PC-9 (cell line): ENCODE measurements around the gene MED16. TPM values are rescaled to one million over a fixed set of nuclear protein-coding genes. Genes with fewer than 3 reads are reported as not detected.

Experiments used
- BruUV-seq: library from RNA; stranded (reverse); fragments of 400-500 nt; replicated peaks from 2 replicates; lab custom pipeline; 2021; lab: Mats Ljungman, UMichigan
- CTCF ChIA-PET: fragments of 300-600 bp; sonication (Branson Sonifier 250); formaldehyde crosslinking; loops from one replicate; lab custom pipeline; 2022; ENCODE audit warnings: antibody characterized with exemption; lab: Charles Lee
- POLR2A ChIA-PET: fragments of 300-600 bp; sonication (Branson Sonifier 250); formaldehyde crosslinking; loops from one replicate; lab custom pipeline; 2022; ENCODE audit warnings: antibody characterized with exemption; ENCODE audit not compliant: unreplicated experiment; lab: Charles Lee
- DNase-seq, 2 experiments: peaks; one replicate each; pipeline versions ENCODE4 v3.0.0 to v3.0.0-alpha.2; 2015 to 2022; ENCODE audit warnings: mixed read lengths in 1 of 2
- H2AFZ ChIP-seq: fragments of 200-600 bp; sonication (generic); 2 replicates; pipeline ENCODE4 v1.8.1; 2017; ENCODE audit warnings: antibody characterized with exemption
- H3F3A ChIP-seq: fragments of 200-600 bp; sonication (generic); 2 replicates; pipeline ENCODE4 v1.8.1; 2017; ENCODE audit warnings: antibody characterized with exemption, mild to moderate bottlenecking, low read depth; ENCODE audit not compliant: insufficient read depth
- H3K27ac ChIP-seq: fragments of 200-600 bp; sonication (generic); 2 replicates; pipeline ENCODE4 v1.6.1; 2016; ENCODE audit warnings: mixed run types
- H3K27me3 ChIP-seq: fragments of 200-600 bp; sonication (generic); 2 replicates; pipeline ENCODE4 v1.6.1; 2016; ENCODE audit warnings: low read depth, mixed run types; ENCODE audit not compliant: insufficient read depth
- H3K36me3 ChIP-seq: fragments of 200-600 bp; sonication (generic); 2 replicates; pipeline ENCODE4 v1.6.1; 2016; ENCODE audit warnings: low read depth, mixed run types
- H3K4me1 ChIP-seq: fragments of 200-600 bp; sonication (generic); replicated peaks from 2 replicates; pipeline ENCODE4 v1.6.1; 2016; ENCODE audit warnings: mixed run types; ENCODE audit not compliant: insufficient read depth
- H3K4me2 ChIP-seq: fragments of 200-600 bp; sonication (generic); 2 replicates; pipeline ENCODE4 v1.6.1; 2017; ENCODE audit warnings: mixed run types
- H3K4me3 ChIP-seq: fragments of 200-600 bp; sonication (generic); 2 replicates; pipeline ENCODE4 v1.6.1; 2016; ENCODE audit warnings: mixed run types
- H3K79me2 ChIP-seq: fragments of 200-600 bp; sonication (generic); 2 replicates; pipeline ENCODE4 v1.6.1; 2017; ENCODE audit warnings: low read depth, mixed run types
- H3K9me2 ChIP-seq: fragments of 200-600 bp; sonication (generic); 2 replicates; pipeline ENCODE4 v1.8.1; 2017; ENCODE audit warnings: mild to moderate bottlenecking; ENCODE audit not compliant: insufficient read depth
- H3K9me3 ChIP-seq: fragments of 200-600 bp; sonication (generic); 2 replicates; pipeline ENCODE4 v1.8.1; 2016; ENCODE audit warnings: low read depth; ENCODE audit not compliant: insufficient read depth
- H4K20me1 ChIP-seq: fragments of 200-600 bp; sonication (generic); 2 replicates; pipeline ENCODE4 v1.8.1; 2017; ENCODE audit not compliant: insufficient read depth
- CTCF ChIP-seq: fragments of 200-600 bp; sonication (generic); conservative IDR thresholded peaks from 2 replicates; pipeline ENCODE4 v1.6.1; 2017; ENCODE audit warnings: mixed run types, antibody characterized with exemption, mild to moderate bottlenecking, moderate library complexity
- EZH2 ChIP-seq: fragments of 200-600 bp; sonication (generic); IDR thresholded peaks from 2 replicates; pipeline ENCODE4 v1.8.0; 2017; ENCODE audit warnings: antibody characterized with exemption, low read depth
- intact Hi-C: fragments of 100-400 bp; cut with micrococcal nuclease; formaldehyde crosslinking; loops from one replicate; pipeline ENCODE4 v1.10.0; 2022; ENCODE audit not compliant: unreplicated experiment
- total RNA-seq: library from RNA; stranded (reverse); gene quantifications from 2 replicates; pipeline ENCODE4 v1.2.3, GENCODE V29; 2021

MED16 gene
- total RNA-seq, 1 experiment from 2014 or later, result 54.7 TPM

- Histone ChIP-seq H2AFZ (no peak overlapping the region), H4K20me1 (no peaks in the 10 kb centered on the region), H3K4me1 (0 out of 2 replicates have a peak, but pooled peaks cover 4% of the 10 kb centered on the region), H3K9me3 (no peaks in the 10 kb centered on the region), H3K4me3 (no peak overlapping the region), H3F3A (peaks cover 21% of the 10 kb centered on the region; the same call in 1 of the 2 replicates), H3K27ac (no peak overlapping the region), H3K79me2 (peaks cover 6% of the 10 kb centered on the region; the same call in 1 of the 2 replicates), H3K9me2 (no peaks in the 10 kb centered on the region), H3K4me2 (no peak overlapping the region), H3K36me3 (no peaks in the 10 kb centered on the region), H3K27me3 (peaks cover 21% of the 10 kb centered on the region)
- DNase-seq, result no peak
- no TSS peak for BruUV-seq
- intact Hi-C loops, result loop anchor here (2.0 kb wide), 1 partner anchor 60 kb away; no protein-coding TSS in a partner anchor
- ChIA-PET CTCF (no interaction called here), POLR2A (no interaction called here)
- TF ChIP-seq CTCF (no peak), EZH2 (no peak)
Observed at GRCh38 chr19:916645-917322, 23.8 kb upstream of the MED16 start.

DNA sequence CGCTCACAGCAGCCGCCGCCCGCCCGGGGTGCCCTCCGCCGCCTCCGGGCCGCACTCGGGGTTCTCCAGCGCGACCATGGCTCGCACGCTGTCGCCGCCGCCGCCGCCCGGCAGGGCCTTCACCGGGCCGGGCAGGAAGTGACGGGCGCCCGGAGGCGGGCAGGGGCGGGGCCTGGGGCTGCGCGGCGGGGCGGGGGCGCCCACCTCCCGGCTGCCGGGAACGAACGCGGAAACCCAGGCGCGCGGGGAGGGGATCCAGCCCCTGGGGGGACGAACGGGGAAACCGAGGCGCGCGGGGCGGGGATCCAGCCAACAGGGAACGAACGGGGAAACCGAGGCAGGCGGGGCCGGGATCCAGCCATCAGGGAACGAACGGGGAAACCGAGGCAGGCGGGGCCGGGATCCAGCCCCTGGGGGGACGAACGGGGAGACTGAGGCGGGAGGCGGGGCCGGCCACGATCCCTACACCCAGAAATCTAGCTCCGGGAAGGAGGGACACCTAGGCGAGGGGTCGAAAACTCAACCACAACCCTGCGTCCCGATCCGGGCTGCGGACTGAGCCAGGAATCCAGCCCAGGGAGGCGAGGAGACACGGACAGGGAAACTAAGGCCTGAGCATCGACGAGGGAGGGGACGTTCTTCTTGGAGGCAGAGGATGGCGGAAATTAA is 20.2 kb upstream of the MED16 start, which contains the start of gene R3HDM4:
R3HDM4 (minus strand) TSS at position 140 of the 669 bp plus-strand sequence; CDS start at position 78, 62 bp downstream.
- DNase-seq, result peak in 1 of 2 experiments; percentile 70
- peak within 1 kb of the TSS; percentile 73 for H3K4me3 ChIP-seq
- H2AFZ ChIP-seq, result peak within 1 kb of the TSS; percentile 88
- no peaks in the 10 kb centered on the region for H3K9me3 ChIP-seq
- TF ChIP-seq CTCF (no peak), EZH2 (no peak)
- peaks cover 18% of the 10 kb centered on the region for H3K4me1 ChIP-seq
- peaks cover 33% of the 10 kb centered on the region for H3K79me2 ChIP-seq
- BruUV-seq, result TSS peak; percentile 32
- intact Hi-C loops, result no loop called here
- no peaks in the 10 kb centered on the region for H3K9me2 ChIP-seq
- peak within 1 kb of the TSS; percentile 87 for H3K4me2 ChIP-seq
- H4K20me1 ChIP-seq, result peaks cover under 1% of the 10 kb centered on the region; the same call in 1 of the 2 replicates
- H3K36me3 ChIP-seq, result no peaks in the 10 kb centered on the region
- peaks cover 42% of the 10 kb centered on the region; the same call in 1 of the 2 replicates for H3F3A ChIP-seq
- no peak within 1 kb of the TSS for H3K27ac ChIP-seq
- H3K27me3 ChIP-seq, result peaks cover 9% of the 10 kb centered on the region
- ChIA-PET POLR2A (no interaction called here), CTCF (interaction anchor here (0.6 kb wide), 1 partner anchor 143 kb away, joined by 4 read pairs; no protein-coding TSS in a partner anchor)

DNA sequence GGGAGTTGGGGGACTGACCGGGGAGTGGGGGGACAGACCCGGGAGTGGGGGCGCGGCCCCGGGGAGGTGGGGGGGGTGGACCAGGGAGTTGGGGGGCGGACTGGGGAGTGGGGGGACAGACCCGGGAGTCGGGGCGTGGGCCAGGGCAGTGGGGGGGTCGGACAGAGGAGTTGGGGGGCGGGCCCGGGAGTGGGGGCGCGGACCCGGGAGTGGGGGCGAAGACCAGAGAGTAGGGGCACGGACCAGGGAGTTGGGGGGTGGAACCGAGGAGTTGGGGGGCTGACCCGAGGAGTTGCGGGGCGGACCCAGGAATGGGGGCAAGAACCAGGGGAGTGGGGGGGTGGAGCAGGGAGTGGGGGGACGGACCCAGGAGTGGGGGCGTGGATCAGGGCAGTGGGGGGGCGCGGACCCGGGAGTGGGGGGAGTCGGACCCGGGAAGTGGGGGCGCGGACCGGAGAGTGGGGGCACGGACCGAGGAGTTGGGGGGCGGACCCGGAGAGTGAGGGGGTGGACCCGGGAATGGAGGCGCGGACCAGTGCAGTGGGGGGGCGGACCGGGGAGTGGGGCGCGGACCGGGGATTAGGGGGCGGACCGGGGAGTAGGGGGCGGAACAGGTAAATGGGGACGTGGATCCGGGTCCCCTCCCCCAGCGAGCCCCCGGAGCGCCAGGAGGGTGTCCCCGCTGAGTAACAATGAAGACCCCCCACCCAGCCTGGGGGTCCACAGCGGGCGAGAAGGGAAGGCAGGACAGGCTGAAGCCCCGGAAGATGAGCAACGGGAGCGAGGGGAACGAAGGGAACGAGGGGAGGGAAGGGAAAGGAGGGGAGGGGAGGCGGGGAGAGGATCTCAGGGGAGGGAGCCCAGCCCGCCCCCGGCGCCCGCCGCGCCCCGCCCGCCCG is 19.4 kb upstream of the MED16 start:
- Histone ChIP-seq H3K36me3 (no peaks in the 10 kb centered on the region), H3K4me3 (peak overlapping the region; percentile 73), H2AFZ (no peak overlapping the region), H3K4me2 (peak overlapping the region; percentile 66), H3K79me2 (peaks cover 40% of the 10 kb centered on the region), H3F3A (peaks cover 45% of the 10 kb centered on the region; the same call in 1 of the 2 replicates), H3K9me2 (no peaks in the 10 kb centered on the region), H3K9me3 (no peaks in the 10 kb centered on the region), H3K27me3 (peaks cover 1% of the 10 kb centered on the region; the same call in 1 of the 2 replicates), H3K4me1 (peaks cover 20% of the 10 kb centered on the region), H3K27ac (no peak overlapping the region), H4K20me1 (peaks cover 6% of the 10 kb centered on the region; the same call in 1 of the 2 replicates)
- ChIA-PET CTCF (no interaction called here), POLR2A (no interaction called here)
- no peak for DNase-seq
- intact Hi-C loops, result no loop called here
- BruUV-seq, result no TSS peak
- TF ChIP-seq CTCF, result no peak
- no peak for TF ChIP-seq EZH2
